22Rv1 (cell line): ENCODE data around the gene FAM184A.

ENCODE experiments used
- H3K27ac ChIP-seq: fragments of 450-650 bp; 2 replicates; pipeline ENCODE4 v1.5.1; 2017
- CTCF ChIP-seq: fragments of 450-650 bp; IDR thresholded peaks from 2 replicates; pipeline ENCODE4 v1.5.1; 2017; ENCODE audit warnings: mild to moderate bottlenecking
- ZFX ChIP-seq: fragments of 450-650 bp; IDR thresholded peaks from 2 replicates; pipeline ENCODE4 v1.6.1; 2017; ENCODE audit warnings: antibody characterized with exemption, borderline replicate concordance

Gene FAM184A

GRCh38 chr6:118974790-118975189 is 103.7 kb downstream of the FAM184A start:
- no peak overlapping the region for H3K27ac ChIP-seq
- TF ChIP-seq CTCF (no peak), ZFX (no peak)

GRCh38 chr6:118971682-118972081 is 106.8 kb downstream of the FAM184A start:
- no peak for TF ChIP-seq CTCF
- no peak for TF ChIP-seq ZFX
- H3K27ac ChIP-seq: no peak overlapping the region

- TF ChIP-seq ZFX (no peak), CTCF (no peak)
These were observed 107.6 kb downstream of the FAM184A start for GRCh38 chr6:118970866-118971265.

GRCh38 chr6:118968416-118968815 is 110.0 kb downstream of the FAM184A start:
- no peak for TF ChIP-seq ZFX
- peak; percentile 64 for TF ChIP-seq CTCF
- H3K27ac ChIP-seq: no peak overlapping the region

More at GRCh38 chr6:118970866-118971265, 107.6 kb downstream of the FAM184A start:
- no peak overlapping the region for H3K27ac ChIP-seq

GRCh38 chr6:118967239-118967638 is 111.2 kb downstream of the FAM184A start:
- TF ChIP-seq ZFX (no peak), CTCF (no peak)
- no peak overlapping the region for H3K27ac ChIP-seq

- no peak for TF ChIP-seq ZFX
- no peak for TF ChIP-seq CTCF
- H3K27ac ChIP-seq: no peak overlapping the region
These were observed 112.6 kb downstream of the FAM184A start for GRCh38 chr6:118965843-118966370.

- H3K27ac ChIP-seq: no peak overlapping the region
These were observed 113.1 kb downstream of the FAM184A start for GRCh38 chr6:118965371-118965770.

More at GRCh38 chr6:118965371-118965770, 113.1 kb downstream of the FAM184A start:
- TF ChIP-seq CTCF (no peak), ZFX (no peak)
